ENCODE results near the gene CNST.

GRCh38 chr1:246544001-246544400 lies 22.3 kb upstream of the CNST start:
- TF ChIP-seq CTCF (conservative IDR thresholded peaks at IDR 0.05) (no peak), EZH2 (IDR thresholded peaks at IDR 0.05; ENCODE audit: low read depth) (no peak)

All from PC-9 (cell line).